ENCODE results near the gene RXRG. TPM values are rescaled to one million over a fixed set of nuclear protein-coding genes. Genes with fewer than 3 reads are reported as not detected.
"Not testable (repeated sequence)": the region's sequence is repeated elsewhere in the genome, so short reads cannot be mapped to it uniquely, and the experiment has no call there.

RXRG gene
- total RNA-seq, 1 donor = not detected

DNA sequence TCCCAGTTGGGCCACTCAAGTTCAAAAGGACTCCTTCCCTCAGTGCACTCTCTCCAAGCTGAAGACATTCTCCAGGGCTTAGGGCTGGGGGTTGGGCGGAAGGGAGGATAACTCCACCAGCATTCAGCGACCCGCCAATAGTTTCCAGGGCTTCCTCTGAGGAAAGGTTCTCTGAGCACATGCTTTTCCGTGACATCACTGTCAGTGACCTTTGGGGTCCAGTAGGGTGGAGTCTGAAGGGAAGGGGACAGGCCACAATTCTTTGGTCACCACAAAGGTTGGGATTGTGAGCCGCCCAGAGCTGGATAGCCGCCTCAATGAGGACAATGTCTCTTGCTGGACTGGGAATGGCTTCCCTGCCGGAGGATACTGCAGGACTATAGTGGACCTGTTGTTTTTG lies 22.8 kb upstream of the RXRG start:
- DNase-seq (ENCODE audit: low read depth) = no peak
- H3K4me3 ChIP-seq (ENCODE audit: low read depth, low read length) = no peak overlapping the region
- TF ChIP-seq, protein P1, sequence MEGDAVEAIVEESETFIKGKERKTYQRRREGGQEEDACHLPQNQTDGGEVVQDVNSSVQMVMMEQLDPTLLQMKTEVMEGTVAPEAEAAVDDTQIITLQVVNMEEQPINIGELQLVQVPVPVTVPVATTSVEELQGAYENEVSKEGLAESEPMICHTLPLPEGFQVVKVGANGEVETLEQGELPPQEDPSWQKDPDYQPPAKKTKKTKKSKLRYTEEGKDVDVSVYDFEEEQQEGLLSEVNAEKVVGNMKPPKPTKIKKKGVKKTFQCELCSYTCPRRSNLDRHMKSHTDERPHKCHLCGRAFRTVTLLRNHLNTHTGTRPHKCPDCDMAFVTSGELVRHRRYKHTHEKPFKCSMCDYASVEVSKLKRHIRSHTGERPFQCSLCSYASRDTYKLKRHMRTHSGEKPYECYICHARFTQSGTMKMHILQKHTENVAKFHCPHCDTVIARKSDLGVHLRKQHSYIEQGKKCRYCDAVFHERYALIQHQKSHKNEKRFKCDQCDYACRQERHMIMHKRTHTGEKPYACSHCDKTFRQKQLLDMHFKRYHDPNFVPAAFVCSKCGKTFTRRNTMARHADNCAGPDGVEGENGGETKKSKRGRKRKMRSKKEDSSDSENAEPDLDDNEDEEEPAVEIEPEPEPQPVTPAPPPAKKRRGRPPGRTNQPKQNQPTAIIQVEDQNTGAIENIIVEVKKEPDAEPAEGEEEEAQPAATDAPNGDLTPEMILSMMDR (IDR thresholded peaks at IDR 0.05; ENCODE audit: insufficient read depth, low read length) = no peak

DNA sequence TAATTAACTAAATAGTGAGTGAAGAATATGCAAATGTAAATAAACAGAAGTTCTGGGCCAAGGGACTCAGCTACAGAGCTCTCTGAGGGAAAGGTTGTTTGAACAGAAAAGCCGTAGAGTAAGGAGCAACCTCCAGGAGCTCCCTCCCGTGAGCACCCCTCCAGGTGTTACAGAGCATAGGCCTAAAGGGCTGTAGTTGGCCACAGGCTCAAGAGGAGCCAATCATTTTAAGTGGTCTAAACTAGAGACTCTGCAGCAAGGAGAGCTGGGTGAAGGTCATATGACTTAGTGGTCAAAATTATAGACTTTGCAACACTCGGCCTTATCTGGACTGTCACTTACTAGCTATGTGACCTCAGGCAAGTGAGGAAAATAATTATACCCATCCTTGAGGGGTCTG lies 19.1 kb upstream of the RXRG start:
- no peak overlapping the region for H3K4me3 ChIP-seq (ENCODE audit: low read depth, low read length)
- DNase-seq (ENCODE audit: low read depth) = no peak
- TF ChIP-seq, protein P1 (IDR thresholded peaks at IDR 0.05; ENCODE audit: insufficient read depth, low read length) = no peak

DNA sequence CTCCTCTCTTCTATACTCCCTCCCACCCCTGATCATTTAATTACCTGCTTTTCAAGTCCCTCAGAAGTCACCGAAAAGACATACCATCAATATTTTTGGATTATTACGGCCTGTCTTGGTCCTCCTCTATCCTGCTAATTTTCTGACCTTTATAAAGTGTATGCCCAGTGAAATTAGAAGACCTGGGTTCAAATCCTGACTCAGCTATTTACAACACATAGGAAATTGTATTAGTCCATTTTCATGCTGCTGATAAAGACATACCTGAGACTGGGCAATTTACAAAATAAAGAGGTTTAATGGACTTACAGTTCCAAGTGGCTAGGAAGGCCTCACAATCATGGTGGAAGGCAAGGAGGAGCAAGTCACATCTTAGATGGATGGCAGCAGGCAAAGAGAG lies 14.8 kb upstream of the RXRG start:
- H3K4me3 ChIP-seq (ENCODE audit: low read depth, low read length); DNase-seq (ENCODE audit: low read depth): not testable (repeated sequence)

DNA sequence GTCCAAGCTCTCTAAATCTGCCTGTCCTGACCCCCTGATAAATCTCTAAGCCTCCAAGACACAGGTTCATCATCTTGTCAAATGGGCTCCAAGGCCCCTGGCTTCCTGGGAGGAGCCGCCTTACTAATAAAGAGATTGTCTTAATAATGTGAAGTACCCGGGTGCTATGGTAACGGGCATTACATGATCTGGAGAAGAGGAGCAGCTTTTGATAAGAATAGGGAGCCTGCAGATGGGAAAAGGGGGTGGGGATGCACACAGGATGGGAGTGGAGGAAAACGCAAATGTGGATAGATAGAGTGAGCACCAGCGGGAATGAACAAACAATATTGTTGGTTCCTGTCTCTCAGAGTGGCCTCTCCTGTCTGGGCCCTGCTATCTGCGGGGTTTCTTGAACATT lies 11.9 kb upstream of the RXRG start:
- DNase-seq (ENCODE audit: low read depth) = no peak
- no peak overlapping the region for H3K4me3 ChIP-seq (ENCODE audit: low read depth, low read length)
- TF ChIP-seq, protein P1 (IDR thresholded peaks at IDR 0.05; ENCODE audit: insufficient read depth, low read length) = no peak

DNA sequence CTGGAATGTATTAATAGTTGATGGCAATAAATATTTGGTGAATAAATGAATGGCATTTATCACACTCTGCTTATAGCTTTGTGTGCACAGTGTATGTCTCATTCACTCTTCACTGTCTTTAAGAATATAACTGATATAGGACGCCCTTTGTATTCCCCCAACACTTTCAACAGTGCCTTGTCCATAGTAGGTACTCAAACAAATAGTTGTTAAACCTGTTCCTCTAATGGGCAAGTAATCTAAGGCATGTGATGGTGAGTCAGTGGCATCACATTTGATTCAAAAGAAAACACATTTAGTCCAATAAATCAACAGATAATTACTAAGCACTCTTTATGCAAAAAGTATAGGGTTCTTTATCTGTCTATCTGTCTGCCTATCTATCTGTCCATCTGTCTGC lies 11.2 kb upstream of the RXRG start:
- no peak for DNase-seq (ENCODE audit: low read depth)
- H3K4me3 ChIP-seq (ENCODE audit: low read depth, low read length) = no peak overlapping the region
- TF ChIP-seq, protein P1 (IDR thresholded peaks at IDR 0.05; ENCODE audit: insufficient read depth, low read length) = no peak

DNA sequence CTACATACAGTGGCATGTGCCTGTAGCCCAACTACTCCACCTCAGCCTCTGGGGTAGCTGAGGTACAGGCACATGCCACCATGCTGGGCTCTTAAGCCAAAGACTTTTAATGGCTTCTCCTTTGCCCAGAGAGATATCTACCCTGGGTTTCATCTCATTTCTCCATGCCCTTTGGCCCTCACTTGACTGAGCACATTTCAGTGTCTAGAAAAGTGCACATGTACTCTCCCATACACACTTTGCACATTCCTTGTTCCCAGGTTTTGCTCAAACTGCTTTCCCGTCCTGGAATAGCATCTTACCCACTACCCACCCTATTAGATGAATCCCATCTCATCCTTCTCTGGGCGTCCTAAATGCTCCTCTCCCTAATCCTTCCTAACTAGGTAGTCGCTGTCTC lies 10.2 kb upstream of the RXRG start:
- TF ChIP-seq, protein P1 (IDR thresholded peaks at IDR 0.05; ENCODE audit: insufficient read depth, low read length) = no peak
- H3K4me3 ChIP-seq (ENCODE audit: low read depth, low read length) = no peak overlapping the region
- no peak for DNase-seq (ENCODE audit: low read depth)

DNA sequence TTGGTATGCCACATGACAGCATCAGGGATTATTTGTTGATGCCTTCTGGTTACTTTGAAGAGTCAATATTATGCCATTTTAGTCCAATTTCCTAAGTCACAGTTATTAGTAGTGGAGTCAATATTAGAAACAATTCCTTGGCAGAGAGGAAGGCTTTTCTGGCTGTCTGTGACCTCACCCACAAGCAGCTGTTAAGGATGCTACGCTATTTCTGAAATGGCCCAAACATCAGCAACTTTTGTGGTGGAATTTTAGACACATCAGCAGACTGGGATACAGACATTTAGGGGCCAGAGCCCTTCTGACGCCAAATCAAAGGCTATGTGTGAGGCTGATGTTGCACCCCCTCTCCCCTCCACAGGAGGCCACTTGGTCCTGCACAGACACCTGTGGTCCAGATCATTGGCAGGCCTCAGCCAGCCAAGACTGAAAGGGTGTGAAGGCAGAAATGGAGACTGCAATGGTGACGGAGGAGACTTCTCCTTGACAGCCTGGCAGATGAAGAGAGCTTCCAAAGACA lies 9.2 kb upstream of the RXRG start:
- DNase-seq (ENCODE audit: low read depth) = no peak
- no peak overlapping the region for H3K4me3 ChIP-seq (ENCODE audit: low read depth, low read length)
- TF ChIP-seq, protein P1 (IDR thresholded peaks at IDR 0.05; ENCODE audit: insufficient read depth, low read length) = no peak
